ENCODE data around the gene CKB.

The CKB gene

DNA sequence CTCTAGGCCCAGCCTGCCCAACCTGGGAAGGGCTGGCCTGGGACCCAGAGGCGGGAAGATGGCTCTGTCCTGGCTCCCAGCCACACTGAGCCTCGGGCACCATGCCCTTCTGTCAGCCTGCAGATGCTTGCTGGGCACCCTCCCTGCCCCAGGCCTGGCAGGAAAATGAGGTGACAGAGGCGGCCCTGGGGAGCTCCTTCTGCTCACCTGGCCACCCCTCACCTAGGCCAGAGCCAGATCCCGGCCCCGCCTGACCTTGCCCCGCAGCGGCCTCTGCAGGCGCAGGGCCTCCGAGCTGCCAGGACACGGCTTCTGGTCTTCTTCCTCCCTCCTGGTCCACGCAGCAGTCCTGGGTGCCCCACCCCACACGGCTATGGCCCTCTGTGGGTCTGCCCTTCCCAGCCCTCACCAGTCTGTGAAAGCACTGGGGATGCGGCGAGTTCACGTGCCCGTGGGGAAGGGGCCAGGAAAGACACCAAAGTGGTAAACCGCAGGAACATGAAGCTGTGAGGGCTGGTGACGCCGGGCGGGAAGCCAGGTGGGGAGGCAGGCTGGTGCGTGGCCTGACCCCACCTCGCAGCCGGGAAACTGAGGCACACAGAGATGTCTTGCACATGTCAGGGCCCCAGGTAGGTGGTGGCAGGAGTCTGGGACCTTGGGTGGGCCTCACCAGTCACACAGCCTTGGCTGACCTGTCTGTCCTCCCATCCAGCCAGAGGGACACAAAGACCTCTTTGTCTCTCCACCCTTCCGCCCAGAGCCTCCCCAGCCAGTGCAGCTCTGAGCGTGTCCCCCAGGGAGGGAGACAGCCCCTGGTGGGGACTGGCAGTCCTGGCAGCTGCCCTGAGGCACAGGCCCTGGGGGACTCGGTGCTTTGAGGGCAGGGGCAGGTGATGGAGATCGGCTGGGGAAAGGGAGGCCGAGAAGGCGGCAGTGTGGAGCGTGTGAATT lies 27.0 kb upstream of the CKB start:
- DNase-seq (ENCODE audit: low read depth) = no peak

DNA sequence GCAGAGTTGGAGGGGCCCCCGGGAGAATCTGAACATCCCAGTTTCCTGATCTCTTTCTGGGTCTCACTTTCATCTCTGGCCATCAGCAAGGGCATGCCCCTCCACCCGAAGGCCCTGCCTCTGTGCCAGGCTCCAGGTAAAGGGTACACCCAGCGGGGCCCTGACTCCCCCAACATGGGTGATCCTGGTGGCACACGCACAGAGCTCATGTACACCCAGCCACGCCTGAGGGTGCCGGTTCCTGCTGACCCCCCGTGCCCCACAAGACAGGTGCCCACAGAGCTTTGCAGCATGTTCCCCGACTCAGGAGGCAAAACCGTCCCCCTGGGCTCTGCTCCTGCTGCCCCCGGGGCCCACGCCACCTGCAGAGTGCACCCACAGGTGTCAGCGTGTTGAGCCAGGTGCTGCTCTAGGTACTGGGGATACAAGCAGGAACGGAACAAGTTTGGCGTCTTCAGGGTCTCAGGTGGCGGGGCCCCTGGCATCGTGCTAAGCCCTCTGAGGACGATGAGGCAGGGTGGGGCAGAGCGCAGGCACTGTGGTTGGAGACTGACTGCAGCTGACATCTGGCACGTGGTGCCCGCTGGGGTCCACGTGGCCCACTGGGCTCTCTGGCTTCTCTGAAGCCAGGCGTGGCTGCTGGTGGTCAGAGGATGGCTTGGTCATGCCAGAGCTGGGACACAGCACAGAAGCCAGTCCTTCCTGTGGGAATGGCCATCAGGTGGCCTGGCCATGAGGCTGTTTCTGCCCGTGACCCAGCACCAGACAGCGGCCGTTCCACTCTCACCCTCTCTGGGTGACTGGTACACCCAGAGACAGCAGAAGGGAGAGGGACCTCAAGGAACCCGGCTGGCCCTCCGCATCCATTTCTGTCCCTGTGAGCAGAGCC lies 26.1 kb upstream of the CKB start:
- no peak for DNase-seq (ENCODE audit: low read depth)

DNA sequence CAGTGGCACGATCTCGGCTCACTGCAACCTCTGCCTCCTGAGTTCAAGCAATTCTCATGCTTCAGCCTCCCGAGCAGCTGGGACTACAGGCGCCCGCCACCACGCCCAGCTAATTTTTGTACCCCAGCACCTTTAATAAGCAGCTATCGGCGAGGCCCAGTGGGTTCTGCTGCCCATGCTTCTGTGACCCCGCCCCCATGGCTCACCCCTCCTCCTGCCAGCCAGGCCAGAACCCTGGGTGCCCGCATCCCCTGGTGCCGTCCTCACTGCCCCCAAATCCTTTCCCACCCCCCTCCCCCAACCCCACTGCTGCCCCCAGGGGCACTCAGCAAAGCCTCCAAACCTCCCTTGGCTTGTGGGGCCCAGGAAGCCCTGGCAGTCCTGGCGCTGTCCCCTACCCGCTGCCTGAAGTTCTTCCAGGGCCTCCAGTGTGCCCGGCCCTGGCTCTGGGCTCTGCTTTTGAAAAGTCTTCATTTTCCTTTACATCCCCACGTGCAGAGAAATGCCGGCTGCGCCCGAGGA lies 25.4 kb upstream of the CKB start:
- no peak for DNase-seq (ENCODE audit: low read depth)

DNA sequence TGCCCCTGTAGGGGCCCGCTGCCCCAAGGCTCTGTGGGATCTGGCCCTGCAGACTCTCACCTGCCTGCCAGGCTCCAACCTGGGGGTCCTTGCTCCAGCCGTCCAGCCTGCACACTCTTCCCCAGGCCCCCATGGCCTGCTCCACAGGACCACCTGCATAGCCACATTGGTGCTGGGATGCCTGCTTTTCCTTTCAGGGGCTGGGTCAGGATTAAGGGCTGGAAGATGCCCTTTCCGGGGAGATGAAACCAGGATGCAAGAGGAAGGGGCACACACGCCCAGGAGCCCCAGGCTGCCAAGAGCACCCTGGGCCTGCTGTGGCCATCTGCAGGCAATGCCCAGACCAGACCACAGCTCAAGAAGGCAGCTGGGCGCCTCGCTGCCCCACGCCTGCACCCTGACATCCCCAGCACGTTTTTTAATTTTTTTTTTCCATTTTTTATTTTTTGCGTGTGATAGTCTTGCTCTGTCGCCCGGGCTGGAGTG lies 24.9 kb upstream of the CKB start:
- DNase-seq (ENCODE audit: low read depth) = no peak

DNA sequence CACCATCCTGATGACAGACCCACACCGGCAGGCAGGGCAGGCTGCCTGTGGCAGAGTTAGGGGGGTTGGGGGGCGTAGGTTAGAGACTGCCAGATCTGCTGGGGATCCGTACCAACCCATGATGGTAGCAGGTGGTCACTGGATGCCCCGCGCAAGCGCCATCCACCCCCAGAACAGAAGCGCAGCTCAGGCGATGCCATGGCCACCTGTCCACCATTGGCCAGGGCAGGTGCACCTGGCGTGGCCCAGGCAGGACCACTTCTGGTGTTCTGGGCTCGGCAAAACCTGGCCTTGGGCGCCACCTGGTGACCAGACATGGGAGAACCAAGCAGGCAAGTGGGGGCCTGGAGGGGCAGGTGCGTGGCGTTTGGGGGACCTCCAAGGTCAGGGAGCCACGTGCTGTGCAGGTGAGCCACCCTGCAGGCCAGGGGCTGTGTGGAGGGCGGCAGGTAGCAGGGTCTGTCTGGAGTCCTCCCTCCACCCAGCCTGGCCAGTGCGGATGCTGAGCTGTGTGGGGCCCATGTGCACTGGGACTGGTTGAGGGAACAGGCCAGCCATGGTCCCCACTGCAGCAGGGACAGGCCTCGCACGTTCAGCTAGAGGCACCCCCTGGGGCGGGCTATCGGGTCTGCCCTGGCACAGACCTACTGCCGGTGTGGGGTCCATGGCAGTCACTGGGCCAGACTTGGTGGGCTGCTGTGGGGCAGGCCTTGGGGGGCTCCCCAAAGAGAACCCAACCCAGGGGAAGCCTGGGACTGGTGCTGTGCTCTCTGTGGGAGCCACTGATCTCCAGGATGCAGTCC lies 24.2 kb upstream of the CKB start:
- DNase-seq (ENCODE audit: low read depth) = peak; percentile 66

DNA sequence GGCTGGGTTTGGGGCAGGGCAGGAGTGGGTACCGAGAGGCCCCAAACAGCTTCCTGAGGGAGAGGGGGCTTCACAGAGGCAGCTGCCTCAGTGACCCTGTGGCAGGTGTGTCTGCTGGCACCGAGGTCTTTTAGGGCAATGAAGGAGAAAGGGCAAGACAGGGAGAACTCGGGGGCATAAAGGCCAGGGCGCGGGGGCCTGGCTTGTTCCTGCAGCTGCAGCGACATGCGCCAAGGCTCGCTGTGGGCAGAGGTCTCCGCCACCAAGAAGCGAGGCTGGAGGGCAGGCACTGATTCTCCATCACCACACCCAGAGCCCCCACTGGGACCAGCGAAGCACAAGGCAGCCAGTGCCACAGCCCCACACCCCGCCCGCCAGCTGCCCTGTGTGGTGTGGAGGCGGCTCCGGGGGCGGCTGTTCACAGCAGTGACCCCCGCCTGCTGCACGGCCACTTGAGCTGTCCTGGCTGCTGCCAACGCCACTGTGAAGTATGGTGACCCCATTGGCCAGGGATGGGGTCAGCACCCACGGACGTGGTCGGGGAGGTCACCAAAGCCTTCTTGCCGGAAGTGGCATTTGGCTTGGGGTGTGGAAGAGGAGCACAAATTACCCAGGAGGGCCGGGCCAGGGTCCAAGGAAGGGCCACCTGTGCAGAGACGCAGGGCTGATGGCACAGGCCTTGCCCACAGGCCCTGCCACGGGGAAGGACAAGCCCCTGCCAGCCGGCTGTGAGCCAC lies 23.5 kb upstream of the CKB start:
- DNase-seq (ENCODE audit: low read depth) = no peak

DNA sequence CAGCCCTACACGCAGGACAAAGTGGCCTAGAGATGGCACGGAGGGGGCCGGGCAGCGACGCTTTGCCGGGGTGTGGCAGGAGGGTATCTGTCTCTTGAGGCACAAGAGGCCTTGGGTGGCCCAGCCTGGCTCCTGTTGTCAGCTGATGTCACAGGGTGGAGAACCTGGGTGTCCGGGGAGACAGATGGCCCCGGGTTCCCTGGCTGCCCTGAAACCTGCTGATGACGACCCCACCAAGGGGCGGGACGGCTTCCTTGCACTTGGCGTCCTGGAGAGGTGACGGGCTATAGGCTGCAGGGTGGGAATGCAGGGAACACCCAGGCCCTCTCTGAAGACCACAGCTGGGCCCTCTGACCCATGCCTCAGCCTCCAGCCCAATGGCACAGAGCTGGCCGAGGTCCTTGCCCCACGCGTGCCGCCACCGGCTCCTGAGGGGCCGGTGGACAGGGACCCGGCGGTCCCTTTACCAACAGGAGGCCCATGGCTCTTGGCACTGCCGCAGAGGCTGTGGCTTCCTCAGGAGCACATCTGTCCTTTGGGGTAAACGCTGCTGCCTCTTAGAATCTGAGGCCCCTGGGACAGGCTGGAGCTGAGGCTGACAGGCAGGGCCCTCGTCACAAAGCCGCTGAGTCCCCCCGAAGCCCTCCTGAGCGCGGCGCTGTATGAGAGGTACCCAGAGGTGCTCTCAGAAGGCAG lies 22.7 kb upstream of the CKB start:
- DNase-seq (ENCODE audit: low read depth) = no peak

DNA sequence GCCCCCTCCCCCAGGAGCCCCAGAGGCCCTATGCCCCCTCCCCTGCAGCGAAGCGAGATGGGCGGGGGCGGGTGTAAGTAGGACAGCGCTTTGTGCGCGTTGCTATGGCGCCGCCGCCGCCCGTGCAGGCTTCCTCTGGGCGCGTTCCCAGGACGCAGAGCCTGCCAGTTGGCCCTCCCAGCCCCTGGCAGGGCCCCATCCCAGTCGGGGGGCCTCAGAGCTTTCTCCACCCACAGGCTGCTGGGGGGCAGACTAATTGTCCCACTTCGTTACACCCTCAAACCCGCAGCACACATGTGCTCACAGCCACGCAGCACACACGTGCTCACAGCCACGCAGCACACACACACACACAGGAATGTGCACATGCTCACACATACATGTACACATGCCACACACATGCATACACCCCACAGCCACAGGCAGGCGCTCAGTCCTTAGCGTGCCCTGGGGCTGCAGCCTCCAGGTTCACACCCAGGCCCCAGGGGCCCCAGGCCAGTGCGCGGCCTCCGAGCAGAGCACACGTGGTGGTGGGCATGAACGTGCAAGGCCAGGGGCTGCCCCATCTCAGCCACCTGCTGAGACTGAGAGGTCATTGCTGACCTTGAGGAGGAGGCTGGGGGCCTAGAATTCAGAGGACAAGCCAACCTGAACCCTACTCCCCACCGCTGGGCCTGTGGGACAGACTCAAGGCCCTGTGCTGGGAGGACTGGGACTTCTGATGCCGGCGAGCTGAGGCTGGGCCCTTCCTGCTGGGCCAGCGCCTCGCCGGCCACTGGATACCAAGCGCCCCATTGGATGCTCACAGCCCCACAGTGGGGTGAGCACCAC lies 22.0 kb upstream of the CKB start:
- DNase-seq (ENCODE audit: low read depth) = no peak

DNA sequence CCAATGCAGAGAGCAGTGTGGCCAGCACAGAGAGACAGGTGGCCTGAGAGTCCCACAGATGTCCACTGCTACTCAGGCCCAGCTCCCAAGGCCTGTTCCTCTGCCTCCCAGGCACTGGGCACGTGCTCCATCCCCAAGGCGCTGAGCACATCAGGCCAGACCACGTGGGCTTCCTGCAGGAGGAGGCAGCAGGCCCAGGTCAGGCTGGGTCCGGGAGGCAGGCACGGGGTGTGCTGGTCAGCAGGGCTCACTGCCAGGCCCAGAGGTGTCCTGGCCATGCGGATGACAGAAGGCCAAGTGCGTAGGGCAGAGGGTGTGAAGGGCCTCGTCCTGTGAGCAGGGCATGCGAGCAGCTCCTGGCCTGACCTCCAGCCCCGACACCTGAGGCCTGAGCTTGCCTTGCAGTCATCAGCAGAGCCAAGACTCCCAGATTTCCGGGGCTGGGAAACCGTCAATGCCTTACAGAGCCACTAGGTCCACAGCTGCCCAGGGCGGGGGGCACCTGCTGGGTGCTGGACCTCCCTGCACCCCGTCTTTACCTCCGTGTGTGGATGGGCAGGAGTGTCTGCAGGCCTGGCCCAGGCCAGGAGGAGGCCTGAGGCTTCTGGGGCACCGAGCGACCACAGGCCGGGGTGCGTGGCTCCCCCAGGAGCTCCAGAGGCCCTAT lies 21.2 kb upstream of the CKB start:
- DNase-seq (ENCODE audit: low read depth) = no peak

DNA sequence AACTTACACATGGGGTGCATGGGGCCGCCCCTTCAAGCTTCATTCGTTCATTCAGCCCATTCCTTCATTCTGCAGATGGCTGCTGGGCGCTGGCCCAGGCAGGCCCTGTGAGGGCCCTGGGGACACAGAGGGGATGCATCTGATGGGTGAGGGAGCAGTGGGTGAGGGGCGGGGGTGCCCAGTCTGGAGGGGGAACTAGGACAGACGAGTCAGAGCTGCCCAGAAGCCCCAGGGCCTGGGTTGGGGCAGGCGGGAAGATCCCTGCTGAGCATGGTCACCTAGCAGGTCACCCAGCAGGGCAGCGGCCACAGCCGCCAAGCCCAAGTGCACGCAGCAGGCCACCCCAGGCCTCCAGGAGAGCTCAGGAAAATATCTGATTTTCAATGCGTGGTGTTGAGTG lies 20.5 kb upstream of the CKB start:
- no peak for DNase-seq (ENCODE audit: low read depth)

DNA sequence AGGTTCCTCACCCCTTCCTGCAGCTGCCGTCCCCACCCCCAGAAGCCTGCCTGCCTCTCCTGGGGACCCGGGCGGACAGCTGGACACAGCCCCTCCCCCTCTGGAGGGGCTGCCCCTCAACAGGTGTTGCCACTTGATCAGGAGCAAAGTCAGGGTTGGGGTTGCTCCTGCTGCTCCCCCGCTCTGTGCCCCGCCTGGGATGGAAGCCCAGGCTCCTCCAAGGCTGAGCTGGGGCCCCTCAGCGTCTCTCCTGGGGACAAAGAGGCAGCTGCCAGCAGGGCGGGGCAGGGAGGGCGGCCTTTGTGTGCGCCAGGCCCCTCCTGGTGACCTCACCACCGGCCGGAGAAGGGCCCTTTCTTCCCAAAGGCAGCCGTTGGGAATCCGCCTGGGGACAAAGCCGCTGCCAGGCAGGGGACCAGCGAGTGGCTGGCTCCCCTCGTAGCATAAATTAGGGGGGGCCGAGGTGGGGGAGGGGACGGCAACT lies 20.0 kb upstream of the CKB start:
- DNase-seq (ENCODE audit: low read depth) = no peak

DNA sequence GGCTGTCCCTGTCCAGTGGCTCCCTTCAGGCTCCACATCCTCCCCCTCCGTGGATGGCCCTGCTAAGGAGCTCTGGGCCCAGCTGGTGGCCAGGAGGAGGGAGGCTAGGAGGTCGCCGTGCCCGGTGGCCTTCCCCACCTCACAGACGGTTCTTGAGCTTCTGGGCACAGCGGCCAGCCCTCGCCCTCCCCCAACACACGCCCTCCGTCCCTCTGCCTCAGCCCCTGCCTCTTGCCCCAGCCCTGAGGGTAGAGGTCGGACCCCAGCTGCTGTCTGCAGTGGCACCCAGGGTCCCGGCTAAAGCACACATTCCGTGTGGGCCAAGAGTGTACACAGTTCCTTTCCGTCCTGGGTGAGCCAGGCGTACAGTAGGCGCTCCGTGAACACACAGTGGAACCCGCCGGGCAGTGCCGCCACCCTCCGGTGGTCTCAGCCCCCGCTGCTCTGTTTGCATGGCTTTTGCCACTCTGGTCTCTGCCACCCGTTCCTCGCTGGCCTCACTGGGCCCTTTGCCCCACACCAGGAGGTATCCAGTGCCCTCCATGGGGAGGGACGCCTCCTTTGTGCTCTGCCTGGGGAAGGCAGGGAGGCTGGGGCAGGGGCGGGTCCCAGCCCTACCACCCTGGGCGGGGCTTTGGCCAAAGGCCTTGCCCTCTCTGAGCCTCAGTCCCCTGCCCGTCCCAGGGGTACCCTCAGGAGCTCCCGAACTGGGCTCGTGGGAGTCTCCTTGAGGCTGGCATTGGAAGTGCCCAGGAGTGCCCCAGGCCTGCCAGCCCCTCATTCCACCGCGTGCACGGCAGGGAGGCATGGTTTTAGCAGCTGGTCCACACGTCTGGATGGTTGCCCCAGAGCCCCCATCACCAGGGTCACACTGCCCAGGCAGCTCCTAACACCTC lies 19.3 kb upstream of the CKB start:
- no peak for DNase-seq (ENCODE audit: low read depth)

DNA sequence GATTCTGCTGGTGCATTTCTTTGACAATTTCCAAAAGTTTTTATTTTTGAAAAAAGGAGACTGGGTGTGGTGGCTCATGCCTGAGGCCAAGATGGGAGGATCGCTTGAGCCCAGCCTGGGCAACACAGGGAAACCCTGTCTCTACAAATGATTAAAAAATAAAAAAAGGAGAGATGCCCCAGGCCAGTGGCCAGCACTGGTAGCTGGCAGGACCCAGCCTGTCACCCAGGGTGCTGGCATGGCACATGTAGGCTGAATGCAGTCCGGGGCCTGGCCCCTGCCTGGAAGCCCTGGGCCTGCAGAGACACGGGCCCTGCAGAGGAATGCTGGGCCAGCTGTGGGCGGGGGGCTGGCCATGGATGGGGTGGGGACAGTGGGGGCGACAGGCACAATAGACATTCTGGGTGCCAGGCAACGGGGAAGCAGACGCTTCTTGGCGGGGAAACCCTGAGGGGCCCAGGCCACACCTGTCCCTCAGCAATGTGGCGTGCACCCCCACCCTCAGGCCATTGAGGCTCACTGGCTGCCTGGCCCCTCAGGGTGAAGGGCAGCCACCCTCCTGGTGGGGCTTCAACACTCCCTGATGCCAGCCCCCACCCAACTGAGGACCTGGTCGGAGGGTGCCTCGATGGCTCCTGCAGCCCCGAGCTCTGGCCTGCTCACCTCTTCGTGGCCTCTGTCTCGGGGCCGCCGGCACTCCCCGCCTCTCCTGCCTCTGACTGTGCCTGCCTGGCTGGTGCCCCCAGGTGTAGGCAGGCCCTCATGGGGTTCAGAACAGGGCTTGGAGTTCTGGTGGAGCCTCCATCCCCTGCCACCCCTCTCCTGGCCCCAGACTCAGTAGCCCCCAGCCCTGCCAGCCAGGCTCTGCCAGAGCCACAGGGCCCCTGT lies 18.4 kb upstream of the CKB start:
- no peak for DNase-seq (ENCODE audit: low read depth)

DNA sequence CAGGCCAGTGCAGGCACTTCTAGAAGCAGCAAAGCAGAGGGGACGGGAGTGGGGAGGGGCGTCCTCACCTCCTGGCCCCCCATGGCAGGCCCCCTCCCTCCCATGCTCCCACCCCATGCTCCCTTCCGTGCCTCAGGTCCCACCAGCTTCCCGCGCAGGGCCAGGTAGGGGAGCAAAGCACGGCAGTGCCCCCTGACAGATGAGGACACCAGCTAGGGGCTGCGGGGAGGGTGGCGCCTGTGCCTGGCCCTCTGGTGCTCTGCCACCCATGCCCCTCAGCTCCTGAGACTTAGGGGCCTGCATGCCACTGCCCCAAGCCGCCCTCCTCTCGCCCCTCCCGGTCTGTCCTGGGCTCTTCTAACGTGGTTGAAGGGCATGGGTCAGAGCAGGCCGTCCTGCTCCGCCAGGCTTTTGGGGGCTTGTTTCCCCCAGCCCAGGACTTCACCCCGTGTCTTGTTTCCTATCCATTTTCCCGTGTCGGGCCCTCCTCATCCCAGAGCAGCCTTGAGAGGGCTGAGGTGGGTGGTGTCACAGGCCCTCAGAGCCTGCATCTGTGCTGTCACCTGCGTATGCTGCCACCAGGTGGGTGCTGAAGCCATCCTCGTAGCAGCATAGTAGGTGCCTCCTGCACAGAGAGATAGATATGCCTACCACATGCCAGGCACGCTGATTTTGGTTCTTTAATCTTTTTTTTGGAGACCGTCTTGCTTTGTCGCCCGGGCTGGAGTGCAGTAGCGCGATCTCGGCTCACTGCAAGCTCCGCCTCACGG lies 16.6 kb upstream of the CKB start:
- DNase-seq (ENCODE audit: low read depth) = no peak

DNA sequence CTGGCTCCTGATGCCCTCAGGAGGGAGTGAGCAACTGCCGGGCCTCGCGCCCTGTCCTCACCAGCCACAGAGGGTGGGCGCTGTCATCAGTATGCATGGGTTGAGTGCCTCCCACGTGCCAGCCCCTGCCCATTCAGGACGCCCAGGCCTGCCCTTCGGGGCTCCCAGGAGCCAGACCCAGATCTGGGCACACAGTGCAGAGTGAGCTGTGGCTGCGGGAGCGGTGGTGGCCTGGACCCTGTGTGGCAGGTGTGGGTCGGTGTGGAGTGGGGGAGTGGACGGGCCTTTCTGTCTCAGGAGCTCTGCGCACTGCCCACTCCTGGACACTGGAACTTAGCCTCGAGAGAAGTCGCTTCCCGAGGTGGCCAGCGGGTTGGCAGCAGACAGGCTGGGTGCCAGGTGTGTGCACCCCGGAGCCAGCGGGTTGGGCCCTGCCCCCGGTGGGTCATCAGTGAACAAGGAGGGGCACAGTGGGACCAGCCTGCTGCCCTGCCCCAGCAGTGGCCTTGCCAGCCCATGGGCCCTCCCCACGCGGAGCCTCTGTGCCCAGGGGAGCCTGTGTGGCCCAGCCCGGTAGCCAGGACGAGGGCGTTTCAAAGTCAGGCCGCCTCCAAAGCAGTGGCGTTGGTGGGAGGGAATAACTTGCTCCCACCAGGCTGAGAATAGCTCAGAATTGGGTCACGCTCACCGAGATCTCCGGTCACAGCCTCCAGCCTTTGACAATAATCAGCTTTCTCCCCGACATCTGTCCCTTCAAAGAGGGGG lies 15.8 kb upstream of the CKB start:
- DNase-seq (ENCODE audit: low read depth) = no peak
